ENCODE results near the gene USP2.

DNA sequence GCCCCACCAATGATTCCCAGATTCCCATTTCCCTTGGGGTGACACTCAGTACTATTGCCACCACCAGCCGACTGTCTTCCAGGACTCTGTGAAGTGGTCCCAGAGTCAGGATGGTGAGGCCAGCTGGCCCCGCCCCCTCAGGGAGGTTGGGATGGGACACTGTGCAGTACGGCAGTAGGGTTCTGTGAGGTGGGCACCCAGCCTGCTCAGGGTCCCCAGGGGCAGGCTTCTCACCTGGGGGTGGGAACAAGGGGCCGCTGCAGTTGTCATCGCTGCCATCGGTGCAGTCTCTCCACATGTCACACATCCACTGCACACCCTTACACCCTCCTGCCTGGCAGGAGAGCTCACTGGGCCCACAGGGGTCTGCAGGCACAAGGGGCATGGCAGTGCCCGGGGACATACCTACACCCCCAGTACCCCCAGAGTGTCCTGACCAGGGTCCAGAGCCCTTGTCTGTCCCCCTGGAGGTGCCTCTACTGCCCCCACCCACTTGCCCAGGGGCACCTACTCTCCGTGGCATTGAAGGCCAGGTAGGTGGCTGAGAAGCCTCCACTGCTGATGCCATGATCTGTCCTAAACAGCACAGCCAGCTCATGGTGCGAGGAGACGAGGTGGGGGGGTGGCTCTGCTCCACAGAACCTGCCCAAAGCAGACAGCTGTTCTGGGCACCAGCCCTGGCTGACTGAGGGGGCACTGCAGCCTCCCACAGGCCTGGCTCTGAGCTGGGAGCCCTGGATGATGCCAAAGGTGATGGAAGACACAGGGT, 38.9 kb downstream of the USP2 start:
- TF ChIP-seq, protein P1, sequence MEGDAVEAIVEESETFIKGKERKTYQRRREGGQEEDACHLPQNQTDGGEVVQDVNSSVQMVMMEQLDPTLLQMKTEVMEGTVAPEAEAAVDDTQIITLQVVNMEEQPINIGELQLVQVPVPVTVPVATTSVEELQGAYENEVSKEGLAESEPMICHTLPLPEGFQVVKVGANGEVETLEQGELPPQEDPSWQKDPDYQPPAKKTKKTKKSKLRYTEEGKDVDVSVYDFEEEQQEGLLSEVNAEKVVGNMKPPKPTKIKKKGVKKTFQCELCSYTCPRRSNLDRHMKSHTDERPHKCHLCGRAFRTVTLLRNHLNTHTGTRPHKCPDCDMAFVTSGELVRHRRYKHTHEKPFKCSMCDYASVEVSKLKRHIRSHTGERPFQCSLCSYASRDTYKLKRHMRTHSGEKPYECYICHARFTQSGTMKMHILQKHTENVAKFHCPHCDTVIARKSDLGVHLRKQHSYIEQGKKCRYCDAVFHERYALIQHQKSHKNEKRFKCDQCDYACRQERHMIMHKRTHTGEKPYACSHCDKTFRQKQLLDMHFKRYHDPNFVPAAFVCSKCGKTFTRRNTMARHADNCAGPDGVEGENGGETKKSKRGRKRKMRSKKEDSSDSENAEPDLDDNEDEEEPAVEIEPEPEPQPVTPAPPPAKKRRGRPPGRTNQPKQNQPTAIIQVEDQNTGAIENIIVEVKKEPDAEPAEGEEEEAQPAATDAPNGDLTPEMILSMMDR (IDR thresholded peaks at IDR 0.05): no peak
- no peak for TF ChIP-seq POLR2AphosphoS5 (IDR thresholded peaks at IDR 0.05; ENCODE audit: low read depth, low read length)

All from Panc1 (cell line).